ENCODE results near the gene SLC29A2.

- no peak for TF ChIP-seq GATA3 (IDR thresholded peaks at IDR 0.05; ENCODE audit: low read depth, low read length)
- TF ChIP-seq GATA2 (IDR thresholded peaks at IDR 0.05; ENCODE audit: low read depth, low read length) = no peak
Measured at GRCh38 chr11:66317322-66317722, 54.2 kb downstream of the SLC29A2 start.

Measured in SH-SY5Y (cell line).